ENCODE measurements around the gene SHISA9.

DNA sequence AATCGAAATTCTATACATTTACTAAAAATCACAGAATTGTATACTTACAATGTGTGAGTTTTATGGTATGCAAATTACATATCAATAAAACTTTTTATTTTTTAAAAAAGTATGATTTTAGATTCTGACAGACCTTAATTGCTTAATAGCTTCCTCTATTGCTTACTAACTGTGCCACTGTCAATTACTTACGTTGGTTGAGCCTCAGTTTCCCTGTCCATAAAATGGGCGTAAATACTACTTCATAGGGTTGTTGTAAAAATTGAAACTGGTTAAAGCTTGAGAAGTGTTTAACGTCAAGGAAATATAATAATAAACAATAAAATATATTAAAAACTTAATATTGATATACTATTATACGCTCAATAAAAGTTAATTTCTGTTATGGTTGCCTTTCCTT is 203.4 kb downstream of the SHISA9 start:
- TF ChIP-seq, protein P1, sequence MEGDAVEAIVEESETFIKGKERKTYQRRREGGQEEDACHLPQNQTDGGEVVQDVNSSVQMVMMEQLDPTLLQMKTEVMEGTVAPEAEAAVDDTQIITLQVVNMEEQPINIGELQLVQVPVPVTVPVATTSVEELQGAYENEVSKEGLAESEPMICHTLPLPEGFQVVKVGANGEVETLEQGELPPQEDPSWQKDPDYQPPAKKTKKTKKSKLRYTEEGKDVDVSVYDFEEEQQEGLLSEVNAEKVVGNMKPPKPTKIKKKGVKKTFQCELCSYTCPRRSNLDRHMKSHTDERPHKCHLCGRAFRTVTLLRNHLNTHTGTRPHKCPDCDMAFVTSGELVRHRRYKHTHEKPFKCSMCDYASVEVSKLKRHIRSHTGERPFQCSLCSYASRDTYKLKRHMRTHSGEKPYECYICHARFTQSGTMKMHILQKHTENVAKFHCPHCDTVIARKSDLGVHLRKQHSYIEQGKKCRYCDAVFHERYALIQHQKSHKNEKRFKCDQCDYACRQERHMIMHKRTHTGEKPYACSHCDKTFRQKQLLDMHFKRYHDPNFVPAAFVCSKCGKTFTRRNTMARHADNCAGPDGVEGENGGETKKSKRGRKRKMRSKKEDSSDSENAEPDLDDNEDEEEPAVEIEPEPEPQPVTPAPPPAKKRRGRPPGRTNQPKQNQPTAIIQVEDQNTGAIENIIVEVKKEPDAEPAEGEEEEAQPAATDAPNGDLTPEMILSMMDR (IDR thresholded peaks at IDR 0.05), result no peak
- TF ChIP-seq EP300 (IDR thresholded peaks at IDR 0.05) (no peak), POLR2A (IDR thresholded peaks at IDR 0.05) (no peak)
